ENCODE data around the gene CENPN.

The CENPN gene

GRCh38 chr16:81035398-81035974, 28.5 kb downstream of the CENPN start, which contains the start of gene ATMIN:
TSS of gene ATMIN (plus strand) at chr16:81035842. CDS start at chr16:81035871, 29 bp downstream.
- DNase-seq: peak; percentile 89 to 90

- peak; percentile 55 to 67 for DNase-seq
Measured at GRCh38 chr16:81035975-81036750, 29.1 kb downstream of the CENPN start.

GRCh38 chr16:81036751-81037350, 29.8 kb downstream of the CENPN start:
- DNase-seq: no peak

- DNase-seq: no peak
Measured at GRCh38 chr16:81040131-81040530, 33.1 kb downstream of the CENPN start.

GRCh38 chr16:81040842-81041241, 33.8 kb downstream of the CENPN start:
- no peak for DNase-seq

- DNase-seq: no peak
Measured at GRCh38 chr16:81041696-81042095, 34.7 kb downstream of the CENPN start.

- DNase-seq: no peak
Measured at GRCh38 chr16:81042821-81043220, 35.8 kb downstream of the CENPN start.

- no peak for DNase-seq
Measured at GRCh38 chr16:81053761-81054160, 46.7 kb downstream of the CENPN start.

GRCh38 chr16:81060576-81061306, 53.7 kb downstream of the CENPN start:
- DNase-seq: no peak

- DNase-seq: no peak
Measured at GRCh38 chr16:81061307-81061640, 54.3 kb downstream of the CENPN start.

GRCh38 chr16:81061871-81062608, 55.0 kb downstream of the CENPN start:
- no peak for DNase-seq

GRCh38 chr16:81066681-81067080, 59.7 kb downstream of the CENPN start:
- DNase-seq: no peak

- DNase-seq: no peak
Measured at GRCh38 chr16:81067166-81067565, 60.2 kb downstream of the CENPN start.

- DNase-seq: no peak
Measured at GRCh38 chr16:81069063-81069462, 62.0 kb downstream of the CENPN start.

GRCh38 chr16:81070979-81071378, 64.0 kb downstream of the CENPN start:
- no peak for DNase-seq

- DNase-seq: no peak
Measured at GRCh38 chr16:81071805-81072204, 64.8 kb downstream of the CENPN start.

- no peak for DNase-seq
Measured at GRCh38 chr16:81073560-81074330, 66.7 kb downstream of the CENPN start.

GRCh38 chr16:81076566-81077075, 69.6 kb downstream of the CENPN start:
- peak; percentile 97 for DNase-seq

GRCh38 chr16:81077076-81077940, 70.3 kb downstream of the CENPN start, which contains the start of gene C16orf46:
TSS of gene C16orf46 (minus strand) at chr16:81077238. CDS start at chr16:81063955, 13,283 bp downstream.
- peak; percentile 99 for DNase-seq

- no peak for DNase-seq
Measured at GRCh38 chr16:81080233-81080632, 73.2 kb downstream of the CENPN start.

GRCh38 chr16:81081014-81081413, 74.0 kb downstream of the CENPN start:
- DNase-seq: no peak
